Adrenal gland (tissue), 12 donors: Measurements from ENCODE around the gene RGS19. TPM values are rescaled to one million over a fixed set of nuclear protein-coding genes. Genes with fewer than 3 reads are reported as not detected.

Experiments
- DNase-seq, 7 donors: peaks; one replicate each; pipeline ENCODE4 v3.0.0-alpha.2; 2019 to 2020
- H3K27ac ChIP-seq, 5 donors: fragments of 200-600 bp; sonication (generic) in 4 of 5; 1 replicate in 3 of 5; 2 replicates in 2 of 5; pipeline versions ENCODE4 v1.5.1 to v1.8.0; 2016 to 2020; ENCODE audit warnings: mild to moderate bottlenecking in 1 of 5
- H3K27me3 ChIP-seq: fragments of 200-600 bp; 2 replicates; pipeline ENCODE4 v1.8.0; 2021
- H3K36me3 ChIP-seq, 2 donors: fragments of 200-600 bp; replicated peaks in 1 of 2; 1 replicate in 1 of 2; 2 replicates in 1 of 2; pipeline versions ENCODE4 v1.5.1 to v1.8.0; 2018 to 2022
- H3K4me1 ChIP-seq, 2 donors: fragments of 200-600 bp; replicated peaks in 1 of 2; 1 replicate in 1 of 2; 2 replicates in 1 of 2; pipeline versions ENCODE4 v1.5.1 to v1.8.0; 2018 to 2021
- H3K4me3 ChIP-seq, 4 donors: fragments of 200-600 bp; sonication (generic) in 3 of 4; one replicate each; pipeline ENCODE4 v1.5.1; 2016 to 2018
- H3K9me3 ChIP-seq, 3 donors: fragments of 200-600 bp; sonication (generic) in 1 of 3; replicated peaks in 1 of 3; 1 replicate in 2 of 3; 2 replicates in 1 of 3; pipeline versions ENCODE4 v1.5.1 to v1.8.0; 2016 to 2021
- POLR2A ChIP-seq, 2 donors: fragments of 450-650 bp; IDR thresholded peaks; one replicate each; pipeline ENCODE4 v1.6.1; 2017; ENCODE audit warnings: antibody characterized with exemption in 2 of 2, mild to moderate bottlenecking in 2 of 2, moderate library complexity in 1 of 2
- WGBS, 4 donors: extraction: QIAGEN DNeasy Blood & Tissue Kit in 2 of 4; methylation state at CpG; one replicate each; pipeline versions ENCODE4 v1.1.5 to v1.1.7; 2013 to 2017; 5-methylcytosine and 5-hydroxymethylcytosine counted together
- intact Hi-C, 2 donors: fragments of 100-400 bp; cut with DNase I; formaldehyde crosslinking; loops; one replicate each; pipeline versions ENCODE4 v1.14.1 to v1.15.0; 2022 to 2023
- polyA plus RNA-seq, 3 donors: library from polyadenylated mRNA; stranded (reverse); fragments of 200-250 nt in 2 of 3; fragments of 350-450 nt in 1 of 3; fragmentation: Illumina TruSeq in 1 of 3; extraction: RNeasy Lipid Tissue Mini Kit (QIAGEN cat#74804) in 1 of 3; gene quantifications; one replicate each; pipeline ENCODE4 v1.2.3, GENCODE V29; 2013 to 2014
- total RNA-seq, 9 donors: library from RNA; depleted of rRNA in 4 of 9; stranded (reverse); fragments of >200 nt in 4 of 9; fragments of 120-200 nt in 1 of 9; fragmentation: NEBNext Ultra II Directional in 1 of 9; extraction: Animal tissue kit (Norgen Biotek cat#: 25700) in 1 of 9; gene quantifications; one replicate each; pipeline versions ENCODE4 v1.1.0 to v1.2.4, GENCODE V29; 2013 to 2023
- TF ChIP-seq, protein P1 (sequence below), 6 experiments: fragments of 450-650 bp in 4 of 6; fragments of 200-600 bp in 2 of 6; sonication (generic) in 1 of 6; IDR thresholded peaks; 1 replicate in 5 of 6; 2 replicates in 1 of 6; pipeline versions ENCODE4 v1.5.1 to v1.8.0; 2016 to 2021; ENCODE audit warnings: antibody characterized with exemption in 6 of 6, mild to moderate bottlenecking in 2 of 6, moderate library complexity in 1 of 6
- donor health status: healthy with polysubstance abuse.
- donor health status: Bipolar disorder and iron deficiency.
- donor health status: DM: yes; HTN: yes; CAD: no.
- donor health status: DM: no; HTN: no; CAD: no.
- donor health status: DM: no; HTN: no; CAD: no.
- donor health status: DM: yes; HTN: yes; CAD: no.

RGS19 gene
- total and polyA plus RNA-seq, 12 donors, result 3.0 to 42.0 (median 15.1) TPM

DNA sequence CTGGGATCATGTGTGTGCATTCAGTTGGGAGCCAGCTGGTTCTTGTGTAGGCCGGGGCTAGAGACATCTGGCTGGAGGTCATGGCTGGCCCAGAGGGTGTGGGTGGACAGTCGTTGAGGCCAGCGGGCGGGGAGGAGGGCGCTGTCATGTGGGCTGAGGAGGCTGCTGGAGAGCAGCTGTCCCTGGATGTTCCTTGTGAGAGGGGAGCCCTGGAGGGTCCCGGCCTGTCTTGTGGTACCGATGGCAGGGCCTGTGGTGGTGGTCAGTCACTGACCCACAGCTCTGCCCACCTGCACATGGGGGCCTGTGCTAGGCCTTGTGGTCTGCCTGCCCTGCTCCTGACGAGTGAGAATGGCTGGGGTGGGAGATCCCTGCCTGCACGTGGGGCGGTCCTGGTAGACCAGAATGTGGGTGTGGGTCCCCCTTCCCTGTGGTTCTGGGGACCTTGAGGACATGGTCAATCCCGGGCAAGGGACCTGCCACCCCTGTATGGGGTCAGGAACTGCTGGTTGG, 45.3 kb downstream of the RGS19 start:
- intact Hi-C loops, result loop anchor here in 1 of 2 donors (10.0 kb wide), 1 partner anchor 81 kb away; no protein-coding TSS in a partner anchor
- H3K36me3 ChIP-seq, result peaks cover 0 to 42% of the 10 kb centered on the region in 2 donors
- no peak overlapping the region for H3K27ac ChIP-seq
- TF ChIP-seq, protein P1, sequence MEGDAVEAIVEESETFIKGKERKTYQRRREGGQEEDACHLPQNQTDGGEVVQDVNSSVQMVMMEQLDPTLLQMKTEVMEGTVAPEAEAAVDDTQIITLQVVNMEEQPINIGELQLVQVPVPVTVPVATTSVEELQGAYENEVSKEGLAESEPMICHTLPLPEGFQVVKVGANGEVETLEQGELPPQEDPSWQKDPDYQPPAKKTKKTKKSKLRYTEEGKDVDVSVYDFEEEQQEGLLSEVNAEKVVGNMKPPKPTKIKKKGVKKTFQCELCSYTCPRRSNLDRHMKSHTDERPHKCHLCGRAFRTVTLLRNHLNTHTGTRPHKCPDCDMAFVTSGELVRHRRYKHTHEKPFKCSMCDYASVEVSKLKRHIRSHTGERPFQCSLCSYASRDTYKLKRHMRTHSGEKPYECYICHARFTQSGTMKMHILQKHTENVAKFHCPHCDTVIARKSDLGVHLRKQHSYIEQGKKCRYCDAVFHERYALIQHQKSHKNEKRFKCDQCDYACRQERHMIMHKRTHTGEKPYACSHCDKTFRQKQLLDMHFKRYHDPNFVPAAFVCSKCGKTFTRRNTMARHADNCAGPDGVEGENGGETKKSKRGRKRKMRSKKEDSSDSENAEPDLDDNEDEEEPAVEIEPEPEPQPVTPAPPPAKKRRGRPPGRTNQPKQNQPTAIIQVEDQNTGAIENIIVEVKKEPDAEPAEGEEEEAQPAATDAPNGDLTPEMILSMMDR (IDR thresholded peaks at IDR 0.05), result no peak
- TF ChIP-seq POLR2A (IDR thresholded peaks at IDR 0.05), result no peak
- 77 to 82% (median 81%) methylated on average over 5 to 11 of the region's 11 CpGs for WGBS, 4 donors
- peaks cover 8 to 9% of the 10 kb centered on the region in 2 donors for H3K4me1 ChIP-seq
- H3K4me3 ChIP-seq, result no peak overlapping the region
- no peak for DNase-seq
- no peaks in the 10 kb centered on the region for H3K9me3 ChIP-seq
- H3K27me3 ChIP-seq, result no peaks in the 10 kb centered on the region

DNA sequence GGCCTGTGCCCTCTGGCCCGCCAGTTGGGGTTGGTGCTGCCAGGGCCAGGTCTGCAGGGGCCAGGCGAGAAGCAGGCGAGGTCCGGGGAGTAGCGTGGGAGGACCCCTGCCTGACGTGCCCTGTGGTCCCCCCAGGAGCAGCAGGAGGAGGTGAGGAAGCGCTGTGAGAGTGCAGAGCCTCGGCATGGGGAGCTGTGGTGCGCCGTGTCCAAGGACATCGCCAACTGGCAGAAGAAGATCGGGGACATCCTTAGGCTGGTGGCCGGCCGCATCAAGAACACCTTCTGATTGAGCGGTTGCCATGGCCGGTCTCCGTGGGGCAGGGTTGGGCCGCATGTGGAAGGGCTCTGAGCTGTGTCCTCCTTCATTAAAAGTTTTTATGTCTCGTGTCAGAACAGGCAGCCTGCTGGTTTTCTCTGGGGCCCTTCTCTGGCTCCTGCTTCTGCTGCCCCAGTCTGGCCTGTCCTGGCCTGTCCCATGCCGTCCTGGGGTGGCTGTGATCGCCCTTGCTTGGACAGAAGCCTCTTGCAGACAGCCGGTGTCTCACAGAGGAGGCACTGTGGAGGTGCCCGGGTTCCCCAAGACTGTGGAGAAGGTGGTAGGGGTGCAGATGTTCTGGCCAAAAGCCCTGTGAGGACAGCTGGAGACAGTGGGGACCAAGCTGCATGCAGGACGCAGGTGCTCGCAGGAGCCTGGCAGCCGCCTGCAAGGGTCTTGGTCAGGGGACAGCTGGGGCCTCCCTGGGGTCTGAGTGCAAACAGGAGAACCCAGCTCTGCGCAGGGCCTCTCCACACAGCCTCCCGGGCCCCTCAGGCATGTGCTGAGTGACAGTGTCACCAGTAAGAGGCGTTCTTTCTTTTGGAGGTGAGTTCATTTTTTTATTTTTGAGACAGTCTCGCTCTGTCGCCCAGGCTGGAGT, 46.4 kb downstream of the RGS19 start:
- no peaks in the 10 kb centered on the region for H3K27me3 ChIP-seq
- H3K4me3 ChIP-seq, result no peak overlapping the region
- no peak overlapping the region for H3K27ac ChIP-seq
- intact Hi-C loops, result loop anchor here in 1 of 2 donors (10.0 kb wide), 1 partner anchor 82 kb away; no protein-coding TSS in a partner anchor
- H3K36me3 ChIP-seq, result peaks cover 0 to 52% of the 10 kb centered on the region in 2 donors
- no peak for TF ChIP-seq POLR2A (IDR thresholded peaks at IDR 0.05)
- TF ChIP-seq, protein P1 (IDR thresholded peaks at IDR 0.05), result no peak
- DNase-seq, result no peak
- no peaks in the 10 kb centered on the region for H3K9me3 ChIP-seq
- H3K4me1 ChIP-seq, result no peaks in the 10 kb centered on the region
- 84 to 93% (median 91%) methylated on average over 25 to 31 of the region's 31 CpGs for WGBS, 4 donors

DNA sequence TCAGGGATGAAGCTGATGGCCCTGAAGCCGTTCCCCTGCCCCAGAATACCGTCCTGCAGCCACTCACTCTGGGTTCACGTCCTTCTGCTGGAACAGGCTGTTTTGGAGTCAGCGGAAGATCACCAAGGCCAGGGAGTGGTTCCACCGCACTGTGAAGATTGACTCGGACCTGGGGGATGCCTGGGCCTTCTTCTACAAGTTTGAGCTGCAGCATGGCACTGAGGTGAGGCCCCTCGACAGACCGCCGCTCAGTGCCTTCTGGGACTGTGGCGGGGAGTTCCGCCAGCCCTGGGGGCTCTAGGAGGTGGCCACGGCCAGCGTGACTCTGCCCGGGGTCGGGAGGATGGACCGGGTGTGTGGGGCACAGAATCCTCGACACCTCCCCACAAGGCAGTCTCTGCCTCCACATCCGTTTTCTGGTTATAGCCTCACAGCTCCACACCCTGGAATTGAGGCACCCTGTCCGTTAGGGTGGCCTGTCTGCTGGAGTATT, 47.5 kb downstream of the RGS19 start:
- H3K9me3 ChIP-seq, result no peaks in the 10 kb centered on the region
- no peak for DNase-seq
- intact Hi-C loops, result loop anchor here in 1 of 2 donors (10.0 kb wide), 1 partner anchor 83 kb away; no protein-coding TSS in a partner anchor
- TF ChIP-seq, protein P1 (IDR thresholded peaks at IDR 0.05), result no peak
- no peak for TF ChIP-seq POLR2A (IDR thresholded peaks at IDR 0.05)
- 81 to 92% (median 92%) methylated on average over 8 to 19 of the region's 19 CpGs for WGBS, 4 donors
- H3K27ac ChIP-seq, result no peak overlapping the region
- H3K36me3 ChIP-seq, result peaks cover 0 to 63% of the 10 kb centered on the region in 2 donors
- H3K4me3 ChIP-seq, result no peak overlapping the region
- H3K27me3 ChIP-seq, result no peaks in the 10 kb centered on the region
- H3K4me1 ChIP-seq, result no peaks in the 10 kb centered on the region
